Heart left ventricle (tissue), 16 donors: Measurements from ENCODE around the gene RARS2. TPM values are rescaled to one million over a fixed set of nuclear protein-coding genes. Genes with fewer than 3 reads are reported as not detected.

Experiments used
- ATAC-seq, 4 donors: fragments of 200-7000 bp; cut with Tn5 transposase; one replicate each; pipeline ENCODE4 v1.9.1; 2020 to 2022; ENCODE audit warnings: moderate library complexity in 4 of 4, mild to moderate bottlenecking in 3 of 4, moderate number of reproducible peaks in 1 of 4
- DNase-seq, 5 donors: peaks; one replicate each; pipeline ENCODE4 v3.0.0-alpha.2; 2020
- H3K27ac ChIP-seq, 12 donors: fragments of 200-600 bp; sonication (generic) in 4 of 12; one replicate each; pipeline versions ENCODE4 v1.5.0 to v1.8.0; 2016 to 2022; ENCODE audit warnings: mild to moderate bottlenecking in 2 of 12
- H3K27me3 ChIP-seq, 9 donors: fragments of 200-600 bp; sonication (generic) in 2 of 9; one replicate each; pipeline versions ENCODE4 v1.5.1 to v1.8.0; 2016 to 2022; ENCODE audit warnings: mild to moderate bottlenecking in 3 of 9
- H3K36me3 ChIP-seq, 9 donors: fragments of 200-600 bp; sonication (generic) in 2 of 9; one replicate each; pipeline versions ENCODE4 v1.5.0 to v1.8.0; 2018 to 2022; ENCODE audit warnings: mild to moderate bottlenecking in 2 of 9
- H3K4me1 ChIP-seq, 12 donors: fragments of 200-600 bp; sonication (generic) in 4 of 12; one replicate each; pipeline versions ENCODE4 v1.5.0 to v1.8.0; 2016 to 2022; ENCODE audit warnings: mild to moderate bottlenecking in 3 of 12
- H3K4me3 ChIP-seq, 12 donors: fragments of 200-600 bp; sonication (generic) in 4 of 12; one replicate each; pipeline versions ENCODE4 v1.5.0 to v1.8.0; 2017 to 2022; ENCODE audit warnings: mild to moderate bottlenecking in 9 of 12, moderate library complexity in 4 of 12
- H3K9me3 ChIP-seq, 12 donors: fragments of 200-600 bp; sonication (generic) in 4 of 12; one replicate each; pipeline versions ENCODE4 v1.5.0 to v1.8.0; 2016 to 2022; ENCODE audit warnings: mild to moderate bottlenecking in 1 of 12
- CTCF ChIP-seq, 12 donors: fragments of 200-600 bp; sonication (generic) in 4 of 12; IDR thresholded peaks; one replicate each; pipeline versions ENCODE4 v1.5.0 to v1.8.0; 2018 to 2022; ENCODE audit warnings: antibody characterized with exemption in 12 of 12, mild to moderate bottlenecking in 5 of 12
- POLR2A ChIP-seq, 2 donors: fragments of 450-650 bp; IDR thresholded peaks; one replicate each; pipeline ENCODE4 v1.6.1; 2017; ENCODE audit warnings: antibody characterized with exemption in 2 of 2, mild to moderate bottlenecking in 2 of 2, moderate library complexity in 2 of 2
- WGBS, 4 donors: extraction: QIAGEN DNeasy Blood & Tissue Kit in 2 of 4; methylation state at CpG; one replicate each; pipeline versions ENCODE4 v1.1.5 to v1.1.7; 2013 to 2018; 5-methylcytosine and 5-hydroxymethylcytosine counted together
- intact Hi-C, 10 donors: fragments of 100-400 bp; cut with DNase I; formaldehyde crosslinking; loops; one replicate each; pipeline versions ENCODE4 v1.11.1 to v1.14.2; 2022
- polyA plus RNA-seq, 2 donors: library from polyadenylated mRNA; stranded (reverse); fragments of 200-250 nt; gene quantifications; one replicate each; pipeline ENCODE4 v1.2.3, GENCODE V29; 2013
- total RNA-seq, 9 donors: library from RNA; depleted of rRNA in 2 of 9; stranded (reverse); fragments of >200 nt in 2 of 9; fragmentation: NEBNext Ultra II Directional in 3 of 9; extraction: Animal tissue kit (Norgen Biotek cat#: 25700) in 3 of 9; gene quantifications; one replicate each; pipeline versions ENCODE4 v1.1.0 to v1.2.4, GENCODE V29; 2016 to 2023
- donor health status: ischemic (EF 13 %, LVEDD 7.1; RV severe dilation, severe dysfunction).
- donor health status: healthy with polysubstance abuse.
- donor health status: DM: no; HTN: yes; CAD: no.
- donor health status: DM: no; HTN: no; CAD: no.
- donor health status: ischemic (EF 25% LVEDD 6.9; RV normal size, moderate dysfunction).
- donor health status: ischemic (EF 25% LVEDD 5.7; RV mildly dilated, moderate dysfunction).
- donor health status: healthy.
- donor health status: DM: yes; HTN: yes; CAD: no.
- donor health status: ischemic (EF 35%, LVEDD 5.7; RV mildly dilated, moderate dysfunction).
- donor health status: nonischemic (EF 11% LVEDD 7.7; RV severe dilation, severe dysfunction).
- donor health status: DM: yes; HTN: yes; CAD: no.
- donor health status: PGD.
- donor health status: ischemic (EF 29% LVEDD 5.4; RV normal size, mild dysfunction).
- donor health status: nonischemic (EF 23%, LVEDD 6.1; RV moderate dilation, normal function).

Gene RARS2
- total and polyA plus RNA-seq, 11 donors = 10.2 to 24.2 (median 20.3) TPM

GRCh38 chr6:87465051-87465450, 124.7 kb downstream of the RARS2 start:
- Histone ChIP-seq H3K4me1 (no peaks in the 10 kb centered on the region), H3K9me3 (peaks cover 0 to 10% (median 0%) of the 10 kb centered on the region in 12 donors), H3K36me3 (no peaks in the 10 kb centered on the region), H3K27me3 (peaks cover 0 to under 1% (median 0%) of the 10 kb centered on the region in 9 donors), H3K4me3 (no peak overlapping the region), H3K27ac (no peak overlapping the region)
- ATAC-seq = no peak
- 81 to 94% (median 92%) methylated on average over 2 of the region's 2 CpGs for WGBS, 4 donors
- intact Hi-C loops = no loop called here
- DNase-seq = no peak
- TF ChIP-seq POLR2A (IDR thresholded peaks at IDR 0.05) (no peak), CTCF (IDR thresholded peaks at IDR 0.05) (no peak)

Other genes starting within 250 kb of the RARS2 start
- gene C6orf163, start 245.2 kb downstream of the RARS2 start, total RNA-seq = 1 to 10 TPM in 7 of 9 donors, under 1 TPM in 2; 0.67 to 3.8 (median 1.7) TPM
- gene C6orf163, start 245.2 kb downstream of the RARS2 start, polyA plus RNA-seq = 1 to 10 TPM in 1 of 2 donors, under 1 TPM in 1; 0.50 to 2.5 TPM
- gene CFAP206, start 182.0 kb downstream of the RARS2 start, total RNA-seq = under 1 TPM in 7 of 9 donors, not detected in 2; 0.12 to 0.41 (median 0.23) TPM
- gene CFAP206, start 182.0 kb downstream of the RARS2 start, polyA plus RNA-seq = under 1 TPM; 0.19 to 0.33 TPM
- 10 to 100 TPM in 3 of 9 donors, 1 to 10 TPM in 6; 6.3 to 12.2 (median 9.3) TPM for gene SLC35A1, start 117.0 kb downstream of the RARS2 start, total RNA-seq
- 10 to 100 TPM; 12.1 to 13.9 TPM for gene SLC35A1, start 117.0 kb downstream of the RARS2 start, polyA plus RNA-seq
- 10 to 100 TPM; 15.2 to 28.6 (median 20.8) TPM for gene ORC3, start 148 bp upstream of the RARS2 start, total RNA-seq
- gene ORC3, start 148 bp upstream of the RARS2 start, polyA plus RNA-seq = 10 to 100 TPM; 15.4 to 18.8 TPM
- 10 to 100 TPM; 15.2 to 54.7 (median 40.7) TPM for gene AKIRIN2, start 112.2 kb upstream of the RARS2 start, total RNA-seq
- gene AKIRIN2, start 112.2 kb upstream of the RARS2 start, polyA plus RNA-seq = 10 to 100 TPM; 21.8 to 42.0 TPM